HG02642 (cell line): ENCODE measurements around the gene SEMA6B.

Experiments
- ATAC-seq: cut with Tn5 transposase; IDR thresholded peaks from one replicate; pipeline ENCODE4 v1.9.1; 2021; ENCODE audit warnings: mild to moderate bottlenecking; ENCODE audit not compliant: unreplicated experiment, poor library complexity

The SEMA6B gene

GRCh38 chr19:4516199-4516938, 43.1 kb downstream of the SEMA6B start:
- ATAC-seq: no peak

GRCh38 chr19:4515732-4516131, 43.8 kb downstream of the SEMA6B start:
- no peak for ATAC-seq

DNA sequence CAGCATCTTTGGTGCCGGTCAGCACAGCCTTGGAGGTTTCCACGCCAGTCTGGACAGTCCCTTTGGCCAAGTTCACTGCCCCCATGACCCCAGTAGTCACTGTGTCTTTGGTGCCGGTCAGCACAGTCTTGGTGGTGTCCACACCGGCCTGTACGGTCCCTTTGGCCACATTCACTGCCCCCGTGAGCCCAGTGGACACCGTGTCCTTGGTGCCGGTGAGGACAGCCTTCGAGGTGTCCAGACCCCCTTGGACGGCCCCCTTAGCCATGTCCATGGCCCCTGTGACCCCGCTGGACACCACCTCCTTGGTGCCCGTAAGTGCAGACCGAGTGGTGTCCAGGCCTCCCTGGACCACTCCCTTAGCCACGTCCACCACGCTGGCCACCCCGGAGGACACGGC, 46.2 kb downstream of the SEMA6B start:
- no peak for ATAC-seq

- no peak for ATAC-seq
These were observed 47.4 kb downstream of the SEMA6B start for GRCh38 chr19:4512070-4512469.

GRCh38 chr19:4511300-4512054, 48.0 kb downstream of the SEMA6B start:
- no peak for ATAC-seq

DNA sequence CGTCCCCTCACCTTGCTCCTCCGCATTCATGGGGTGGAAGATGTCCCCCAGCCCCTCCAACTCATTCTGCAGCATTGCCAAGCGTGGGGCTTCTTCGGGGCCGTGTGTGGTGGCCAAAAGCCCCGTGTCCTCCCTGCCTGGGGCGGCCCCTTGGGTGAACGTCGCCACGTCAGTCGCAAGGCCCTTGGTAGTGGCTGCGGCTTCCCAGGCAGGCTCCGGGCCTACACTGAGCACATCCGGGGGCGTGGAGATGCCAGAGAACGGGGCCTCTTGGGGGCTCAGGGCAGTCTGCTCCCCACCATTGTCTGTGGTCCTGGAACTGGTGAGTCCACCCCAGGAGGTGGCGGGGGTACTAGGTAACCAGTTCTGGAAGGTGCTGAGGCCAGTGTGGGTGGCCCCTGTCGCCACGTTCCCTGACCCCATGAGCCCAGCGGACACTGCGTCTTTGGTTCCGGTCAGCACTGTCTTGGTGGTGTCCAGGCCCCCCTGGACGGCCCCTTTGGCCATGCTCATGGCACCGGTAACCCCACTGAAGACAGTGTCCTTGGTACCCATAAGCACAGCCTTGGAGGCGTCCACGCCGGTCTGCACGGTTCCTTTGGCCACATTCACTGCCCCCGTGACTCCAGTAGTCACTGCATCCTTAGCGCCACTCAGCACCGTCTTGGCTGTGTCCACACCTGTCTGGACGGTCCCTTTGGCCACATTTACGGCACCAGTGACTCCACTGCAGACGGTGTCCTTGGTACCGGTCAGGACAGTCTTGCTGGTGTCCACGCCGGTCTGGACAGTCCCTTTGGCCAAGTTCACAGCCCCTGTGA, 48.8 kb downstream of the SEMA6B start:
- ATAC-seq: no peak

- no peak for ATAC-seq
These were observed 50.8 kb downstream of the SEMA6B start for GRCh38 chr19:4508698-4509097.

GRCh38 chr19:4507804-4508203, 51.7 kb downstream of the SEMA6B start:
- ATAC-seq: no peak

- no peak for ATAC-seq
These were observed 52.4 kb downstream of the SEMA6B start for GRCh38 chr19:4507150-4507452.

- no peak for ATAC-seq
These were observed 52.9 kb downstream of the SEMA6B start for GRCh38 chr19:4506449-4507149.

- ATAC-seq: no peak
These were observed 53.7 kb downstream of the SEMA6B start for GRCh38 chr19:4505570-4506448.

- no peak for ATAC-seq
These were observed 54.5 kb downstream of the SEMA6B start for GRCh38 chr19:4504891-4505569.

GRCh38 chr19:4504297-4504701, 55.2 kb downstream of the SEMA6B start:
- ATAC-seq: no peak

DNA sequence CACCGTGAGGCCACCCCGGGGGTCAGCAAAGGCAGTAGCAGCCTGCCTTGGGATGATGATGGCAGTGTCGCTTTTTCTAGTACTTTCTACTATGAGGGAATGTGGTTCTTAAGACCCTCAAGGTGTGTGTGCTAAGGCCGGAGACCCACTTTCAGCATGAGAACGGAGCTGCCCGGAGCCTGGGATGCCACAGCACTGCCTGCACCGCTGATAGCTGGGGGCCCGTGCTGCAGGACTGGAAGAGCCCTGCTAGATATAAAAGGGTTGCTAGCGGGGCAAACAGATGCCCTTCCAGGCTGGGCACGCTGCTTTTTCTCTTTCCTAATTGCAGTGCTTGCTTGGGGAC, 55.7 kb downstream of the SEMA6B start:
- ATAC-seq: no peak

GRCh38 chr19:4503132-4503824, 56.2 kb downstream of the SEMA6B start:
- no peak for ATAC-seq

DNA sequence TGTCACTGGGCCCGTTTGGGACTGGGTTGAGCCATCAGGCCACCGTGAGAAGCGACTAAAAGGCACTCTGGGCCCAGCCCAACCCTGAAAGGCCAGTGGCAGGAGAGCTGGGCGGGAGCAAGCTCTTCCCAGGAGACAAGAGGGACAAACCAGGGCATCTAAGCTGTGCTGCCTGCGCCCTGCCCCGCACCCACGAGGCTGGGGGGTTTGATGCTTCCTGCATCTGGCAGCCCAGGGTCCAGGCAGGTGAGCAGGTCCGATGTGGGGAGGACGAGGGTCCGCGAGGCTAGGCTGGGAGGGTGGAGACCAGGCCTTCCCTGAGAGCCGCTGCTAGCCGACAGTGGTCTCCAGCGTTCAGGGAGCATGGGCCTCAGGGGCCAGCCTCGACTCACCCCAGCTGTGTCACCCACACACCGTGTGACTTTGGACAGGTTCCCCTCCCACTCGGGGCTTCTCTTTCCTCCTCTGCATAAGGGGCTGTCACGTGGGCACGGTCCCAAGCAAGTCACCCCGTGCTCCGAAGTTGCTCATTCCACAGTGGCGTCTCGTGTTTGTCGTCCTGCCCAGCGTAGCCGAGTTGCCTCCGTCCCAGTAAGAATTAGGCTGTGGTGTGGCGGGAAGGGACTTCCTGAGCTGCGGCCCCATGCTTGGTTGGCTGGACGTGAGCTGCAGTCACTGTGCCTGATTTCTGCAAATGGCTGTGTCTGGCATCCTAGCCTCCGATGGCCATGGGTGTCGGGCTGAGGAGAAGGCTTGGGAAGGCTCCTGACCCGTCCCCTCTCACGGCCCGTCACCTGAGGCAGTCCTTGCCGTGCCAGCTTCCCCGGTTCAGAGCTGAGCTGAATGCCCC, 57.0 kb downstream of the SEMA6B start:
- ATAC-seq: no peak

DNA sequence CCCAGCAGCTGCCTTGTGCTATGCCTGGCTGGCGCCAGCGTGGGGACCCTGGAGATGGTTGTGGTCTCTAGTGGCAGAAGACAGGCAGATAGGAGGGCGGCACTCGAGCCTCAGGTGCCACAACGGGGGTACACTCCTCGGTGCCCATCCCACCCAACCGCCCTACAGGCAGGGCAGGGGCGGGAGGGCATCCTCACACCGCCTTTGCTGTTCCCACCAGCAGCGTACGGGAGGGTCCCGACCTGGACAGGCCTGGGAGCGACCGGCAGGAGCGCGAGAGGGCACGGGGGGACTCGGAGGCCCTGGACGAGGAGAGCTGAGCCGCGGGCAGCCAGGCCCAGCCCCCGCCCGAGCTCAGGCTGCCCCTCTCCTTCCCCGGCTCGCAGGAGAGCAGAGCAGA, 57.8 kb downstream of the SEMA6B start:
- no peak for ATAC-seq
